Skeletal muscle satellite cell (primary cell): ENCODE data around the gene PEA15.

Experiments used
- H3K27me3 ChIP-seq: 2 replicates; pipeline ENCODE4 v1.7.0; 2013; ENCODE audit warnings: low read length; ENCODE audit not compliant: control insufficient read depth, insufficient read depth
- H3K36me3 ChIP-seq: 2 replicates; pipeline ENCODE4 v1.7.0; 2013; ENCODE audit warnings: mild to moderate bottlenecking, control low read depth, low read length; ENCODE audit not compliant: insufficient read depth
- H3K4me1 ChIP-seq: 2 replicates; pipeline ENCODE4 v1.7.0; 2013; ENCODE audit warnings: low read length; ENCODE audit not compliant: control insufficient read depth, insufficient read depth
- H3K4me2 ChIP-seq: 2 replicates; pipeline ENCODE4 v1.7.0; 2013; ENCODE audit warnings: mild to moderate bottlenecking, low read length
- H3K4me3 ChIP-seq: 2 replicates; pipeline ENCODE4 v1.7.0; 2013; ENCODE audit warnings: low read length
- H3K9ac ChIP-seq: 2 replicates; pipeline ENCODE4 v1.7.0; 2013; ENCODE audit warnings: mild to moderate bottlenecking, low read depth, low read length, moderate library complexity
- H3K9me3 ChIP-seq: replicated peaks from 2 replicates; pipeline ENCODE4 v1.7.0; 2013; ENCODE audit warnings: mild to moderate bottlenecking, control low read depth, low read length

PEA15 gene

DNA sequence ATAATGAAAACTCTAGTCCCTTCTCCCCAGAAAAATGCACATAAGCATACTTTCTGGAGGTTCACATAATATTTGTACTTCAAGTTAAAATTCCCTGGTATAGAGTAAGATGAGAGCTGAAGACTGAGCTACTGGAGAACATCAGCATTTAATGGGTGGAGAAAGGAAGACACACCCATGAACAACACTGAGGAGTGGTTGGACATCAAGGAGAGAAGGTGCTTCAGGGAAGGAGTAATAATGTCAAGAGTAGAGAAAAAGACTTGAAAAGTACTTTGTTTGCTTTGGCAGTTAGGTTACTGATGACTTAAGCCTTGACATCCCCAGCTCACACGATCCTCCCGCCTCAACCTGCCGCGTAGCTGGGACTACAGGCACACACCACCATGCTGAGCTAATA, 21.9 kb downstream of the PEA15 start:
- H3K4me3 ChIP-seq, result no peak overlapping the region
- peaks cover 86% of the 10 kb centered on the region for H3K36me3 ChIP-seq
- no peaks in the 10 kb centered on the region for H3K9me3 ChIP-seq
- no peak overlapping the region for H3K4me2 ChIP-seq
- no peak overlapping the region for H3K9ac ChIP-seq
- no peaks in the 10 kb centered on the region for H3K27me3 ChIP-seq
- H3K4me1 ChIP-seq, result no peaks in the 10 kb centered on the region

DNA sequence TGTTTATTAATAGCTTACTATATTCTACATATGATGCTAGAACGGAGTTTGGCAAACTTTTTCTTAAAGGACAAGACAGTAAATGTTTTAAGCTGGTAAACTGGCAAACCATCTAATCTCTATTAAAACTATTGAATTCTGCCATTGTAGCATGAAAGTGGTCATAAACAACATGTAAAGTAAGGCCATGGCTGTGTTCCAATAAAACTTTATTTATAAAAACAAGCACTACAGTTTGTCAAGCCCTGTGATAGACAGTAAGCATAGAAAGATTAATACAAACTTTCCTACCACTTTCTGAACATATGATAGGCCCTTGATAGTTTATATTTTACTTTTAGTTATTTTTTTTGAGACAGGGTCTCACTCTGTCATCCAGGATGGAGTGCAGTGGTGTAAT, 22.4 kb downstream of the PEA15 start:
- Histone ChIP-seq H3K4me1 (no peaks in the 10 kb centered on the region), H3K4me2 (no peak overlapping the region), H3K27me3 (no peaks in the 10 kb centered on the region), H3K36me3 (peaks cover 82% of the 10 kb centered on the region), H3K9me3 (no peaks in the 10 kb centered on the region), H3K4me3 (no peak overlapping the region), H3K9ac (no peak overlapping the region)

DNA sequence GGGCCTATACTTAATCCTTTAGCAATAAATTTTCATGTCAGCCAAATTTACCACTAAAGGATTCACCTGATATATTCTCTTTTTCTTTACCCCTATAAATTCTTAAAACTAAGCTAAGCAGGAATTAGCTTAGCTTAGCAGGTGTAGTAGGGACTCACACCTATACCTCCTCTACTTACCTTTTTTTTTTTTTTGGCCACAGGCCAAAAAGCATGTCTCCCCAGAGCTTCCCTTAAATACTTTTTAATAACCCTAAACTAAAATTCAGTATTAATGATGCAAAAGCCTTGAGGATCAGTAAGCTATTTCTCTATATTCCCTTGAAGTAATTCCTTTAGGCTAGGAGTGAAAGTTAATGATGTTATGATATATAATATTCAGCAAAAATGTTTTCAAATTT, 23.2 kb downstream of the PEA15 start:
- Histone ChIP-seq H3K4me3 (no peak overlapping the region), H3K27me3 (no peaks in the 10 kb centered on the region), H3K9me3 (no peaks in the 10 kb centered on the region), H3K4me1 (no peaks in the 10 kb centered on the region), H3K36me3 (peaks cover 79% of the 10 kb centered on the region), H3K4me2 (no peak overlapping the region), H3K9ac (no peak overlapping the region)

GRCh38 chr1:160232911-160233310, 27.7 kb downstream of the PEA15 start:
- no peaks in the 10 kb centered on the region for H3K4me1 ChIP-seq
- H3K9ac ChIP-seq, result no peak overlapping the region
- H3K4me2 ChIP-seq, result no peak overlapping the region
- H3K4me3 ChIP-seq, result no peak overlapping the region
- no peaks in the 10 kb centered on the region for H3K9me3 ChIP-seq
- H3K27me3 ChIP-seq, result no peaks in the 10 kb centered on the region
- peaks cover 69% of the 10 kb centered on the region for H3K36me3 ChIP-seq

DNA sequence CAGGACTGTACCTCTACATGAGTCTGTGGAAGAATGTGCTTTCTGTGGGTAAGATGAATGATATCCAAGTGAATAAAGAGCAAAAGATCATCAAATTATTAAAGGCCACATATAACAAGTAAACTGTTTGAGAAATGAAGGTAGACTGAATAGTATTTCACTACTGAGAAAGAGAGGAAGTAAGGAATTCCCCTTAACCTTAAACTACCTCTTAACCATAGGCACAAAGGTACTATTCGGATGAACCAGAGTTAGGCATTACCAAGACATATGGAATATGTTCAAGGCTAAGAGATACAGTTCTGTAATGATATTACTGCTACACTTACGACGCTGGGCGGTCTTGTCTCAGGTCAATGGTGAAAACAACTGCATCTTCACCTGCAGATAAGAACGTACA, 31.6 kb downstream of the PEA15 start:
- no peak overlapping the region for H3K4me3 ChIP-seq
- no peaks in the 10 kb centered on the region for H3K27me3 ChIP-seq
- H3K4me1 ChIP-seq, result no peaks in the 10 kb centered on the region
- peaks cover 68% of the 10 kb centered on the region for H3K36me3 ChIP-seq
- H3K9ac ChIP-seq, result no peak overlapping the region
- H3K4me2 ChIP-seq, result no peak overlapping the region
- H3K9me3 ChIP-seq, result no peaks in the 10 kb centered on the region

GRCh38 chr1:160237558-160237957, 32.4 kb downstream of the PEA15 start:
- Histone ChIP-seq H3K4me3 (no peak overlapping the region), H3K4me2 (no peak overlapping the region), H3K9me3 (no peaks in the 10 kb centered on the region), H3K9ac (no peak overlapping the region), H3K4me1 (no peaks in the 10 kb centered on the region), H3K36me3 (peaks cover 71% of the 10 kb centered on the region), H3K27me3 (no peaks in the 10 kb centered on the region)

- Histone ChIP-seq H3K4me1 (no peaks in the 10 kb centered on the region), H3K36me3 (peaks cover 70% of the 10 kb centered on the region), H3K9me3 (no peaks in the 10 kb centered on the region), H3K9ac (no peak overlapping the region), H3K4me3 (no peak overlapping the region), H3K4me2 (no peak overlapping the region), H3K27me3 (no peaks in the 10 kb centered on the region)
These were observed 33.2 kb downstream of the PEA15 start for GRCh38 chr1:160238408-160238807.

- Histone ChIP-seq H3K4me1 (peaks cover 6% of the 10 kb centered on the region), H3K27me3 (no peaks in the 10 kb centered on the region), H3K9ac (no peak overlapping the region), H3K4me2 (no peak overlapping the region), H3K9me3 (no peaks in the 10 kb centered on the region), H3K36me3 (peaks cover 72% of the 10 kb centered on the region), H3K4me3 (no peak overlapping the region)
These were observed 34.6 kb downstream of the PEA15 start for GRCh38 chr1:160239582-160240299.

DNA sequence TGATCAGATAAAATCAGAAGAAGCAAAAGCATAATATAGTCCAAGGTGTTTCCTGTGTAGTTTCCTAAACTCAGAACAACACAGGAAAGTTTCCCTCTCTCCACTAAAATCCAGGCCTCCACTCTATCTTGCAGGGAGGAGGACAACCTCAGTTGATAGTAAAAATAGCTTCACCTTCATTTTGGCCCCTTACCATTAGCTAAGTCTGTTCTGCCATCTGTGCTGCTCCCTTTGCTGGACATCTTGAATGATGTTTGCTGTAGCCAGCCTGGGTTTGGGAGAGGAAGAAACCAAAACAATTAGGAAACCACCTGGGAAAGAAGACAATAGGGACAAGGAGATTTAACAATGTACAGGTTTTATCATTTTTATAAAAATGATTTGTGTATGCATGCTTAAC, 38.6 kb downstream of the PEA15 start:
- no peak overlapping the region for H3K4me2 ChIP-seq
- H3K27me3 ChIP-seq, result no peaks in the 10 kb centered on the region
- H3K4me1 ChIP-seq, result peaks cover 22% of the 10 kb centered on the region
- peaks cover 35% of the 10 kb centered on the region for H3K36me3 ChIP-seq
- no peak overlapping the region for H3K9ac ChIP-seq
- no peaks in the 10 kb centered on the region for H3K9me3 ChIP-seq
- no peak overlapping the region for H3K4me3 ChIP-seq

GRCh38 chr1:160244209-160244608, 39.0 kb downstream of the PEA15 start:
- H3K9me3 ChIP-seq, result no peaks in the 10 kb centered on the region
- H3K4me3 ChIP-seq, result no peak overlapping the region
- no peak overlapping the region for H3K4me2 ChIP-seq
- H3K9ac ChIP-seq, result no peak overlapping the region
- H3K4me1 ChIP-seq, result peaks cover 22% of the 10 kb centered on the region
- H3K36me3 ChIP-seq, result peaks cover 31% of the 10 kb centered on the region
- no peaks in the 10 kb centered on the region for H3K27me3 ChIP-seq

- peaks cover 19% of the 10 kb centered on the region for H3K36me3 ChIP-seq
- H3K4me2 ChIP-seq, result no peak overlapping the region
- H3K9ac ChIP-seq, result no peak overlapping the region
- no peaks in the 10 kb centered on the region for H3K27me3 ChIP-seq
- H3K4me1 ChIP-seq, result peaks cover 31% of the 10 kb centered on the region
- H3K9me3 ChIP-seq, result no peaks in the 10 kb centered on the region
- no peak overlapping the region for H3K4me3 ChIP-seq
These were observed 40.2 kb downstream of the PEA15 start for GRCh38 chr1:160245434-160245833.

- Histone ChIP-seq H3K9ac (no peak overlapping the region), H3K27me3 (no peaks in the 10 kb centered on the region), H3K4me3 (no peak overlapping the region), H3K9me3 (no peaks in the 10 kb centered on the region), H3K36me3 (peaks cover 16% of the 10 kb centered on the region), H3K4me2 (no peak overlapping the region), H3K4me1 (peaks cover 37% of the 10 kb centered on the region)
These were observed 41.9 kb downstream of the PEA15 start for GRCh38 chr1:160247053-160247452.
